ENCODE data around the gene FAU.

Gene FAU

DNA sequence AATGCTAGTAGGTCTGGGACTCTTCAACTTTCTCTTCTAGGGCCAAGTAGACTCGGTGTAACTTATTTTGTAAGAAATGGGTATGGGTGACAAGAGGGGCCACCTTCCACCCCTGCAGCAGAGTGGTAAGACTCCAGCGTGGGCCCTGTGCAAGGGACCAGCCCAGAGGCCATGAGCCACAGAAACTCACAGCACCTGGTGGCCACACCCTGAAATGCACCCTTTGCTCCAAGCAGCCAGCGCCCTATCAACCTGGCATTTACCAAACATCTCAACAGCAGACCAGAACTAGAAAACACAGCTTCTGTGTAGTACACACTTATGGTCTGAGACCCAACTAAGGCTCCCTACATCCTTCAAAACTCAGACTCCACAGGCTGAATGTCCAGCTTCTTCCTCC, 43.8 kb downstream of the FAU start:
- DNase-seq (ENCODE audit: low read depth in 2 of 2): peak; percentile 21 to 44

DNA sequence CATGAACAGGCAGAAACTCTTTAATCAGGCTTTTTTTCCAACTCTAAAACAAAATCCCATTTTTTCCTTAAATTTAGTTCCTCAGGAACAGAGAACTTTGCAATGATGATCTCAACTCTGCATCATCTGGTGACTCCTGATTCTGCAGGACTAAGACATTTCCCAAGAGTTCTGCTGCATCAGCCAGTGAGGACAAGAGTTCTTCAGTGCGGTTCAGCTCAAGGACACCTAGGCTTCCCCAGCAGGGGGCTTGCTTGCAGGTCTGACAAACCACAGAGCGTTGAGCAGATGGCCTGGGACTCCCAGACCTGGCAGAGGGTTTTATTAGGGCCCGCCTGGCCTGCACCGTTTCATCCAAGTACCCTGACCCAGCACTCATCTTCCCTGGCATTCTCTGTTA, 44.5 kb downstream of the FAU start:
- no peak for DNase-seq (ENCODE audit: low read depth in 2 of 2)

DNA sequence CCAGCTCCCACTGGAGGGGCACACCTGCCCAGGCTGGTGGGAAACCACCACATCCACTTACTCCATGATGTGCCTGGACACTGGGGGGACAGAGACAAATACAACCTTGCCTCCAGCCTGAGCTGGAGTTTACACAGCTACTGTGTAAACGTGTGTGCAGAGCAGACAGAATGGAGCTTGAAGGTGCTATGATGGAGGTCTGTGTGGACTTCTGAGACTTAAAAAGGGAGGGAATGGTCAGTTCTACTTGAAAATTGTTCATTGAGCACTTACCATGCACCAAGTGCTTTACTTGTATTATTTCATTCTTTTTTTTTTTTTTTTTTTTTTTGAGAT, 49.3 kb downstream of the FAU start:
- DNase-seq (ENCODE audit: low read depth in 2 of 2): no peak

DNA sequence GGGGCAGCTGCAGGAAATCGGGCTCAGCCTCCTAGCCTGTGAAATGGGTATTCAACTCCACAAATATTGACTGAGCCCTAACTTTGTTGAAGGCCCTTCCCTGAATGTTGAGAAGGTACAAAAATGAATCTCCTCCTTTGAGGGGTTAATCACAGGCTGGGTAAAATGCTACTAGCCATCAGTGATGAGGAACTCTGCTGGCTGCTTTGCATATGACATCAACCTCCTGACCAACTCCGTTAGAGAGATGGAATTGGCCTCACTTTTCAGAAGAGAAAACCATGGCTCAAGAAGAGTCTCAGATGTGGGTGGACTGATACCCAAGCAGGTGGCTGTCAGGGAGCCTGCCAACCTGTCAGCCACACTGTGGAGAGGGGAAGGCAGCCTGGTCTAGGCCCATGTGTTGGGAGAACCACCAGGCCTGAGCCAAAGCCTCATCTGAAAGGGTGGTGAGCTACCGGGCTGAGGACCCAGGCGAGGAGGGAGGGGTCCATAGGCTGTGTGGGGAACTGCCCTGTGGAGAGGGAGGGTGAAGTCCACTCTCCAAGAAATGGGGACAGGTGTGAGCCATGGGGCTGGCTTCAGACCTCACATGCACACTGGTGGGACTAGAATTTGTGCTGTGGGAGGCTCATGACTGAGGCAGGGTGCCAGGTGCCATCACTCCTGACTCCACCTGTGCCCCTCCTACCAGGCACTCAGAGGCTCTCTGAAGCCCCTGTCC, 49.9 kb downstream of the FAU start:
- DNase-seq (ENCODE audit: low read depth in 2 of 2): no peak

Measured in stimulated activated CD8-positive, alpha-beta memory T cell treated with anti-CD3 and anti-CD28 coated beads, Interleukin-15, amount 100 ng/mL, for 4 hours (primary cell).